PC-9 (cell line): ENCODE measurements around the gene WNK2. TPM values are rescaled to one million over a fixed set of nuclear protein-coding genes. Genes with fewer than 3 reads are reported as not detected.

Source experiments
- BruUV-seq: library from RNA; stranded (reverse); fragments of 400-500 nt; replicated peaks from 2 replicates; lab custom pipeline; 2021; lab: Mats Ljungman, UMichigan
- CTCF ChIA-PET: fragments of 300-600 bp; sonication (Branson Sonifier 250); formaldehyde crosslinking; loops from one replicate; lab custom pipeline; 2022; ENCODE audit warnings: antibody characterized with exemption; lab: Charles Lee
- POLR2A ChIA-PET: fragments of 300-600 bp; sonication (Branson Sonifier 250); formaldehyde crosslinking; loops from one replicate; lab custom pipeline; 2022; ENCODE audit warnings: antibody characterized with exemption; ENCODE audit not compliant: unreplicated experiment; lab: Charles Lee
- DNase-seq, 2 experiments: peaks; one replicate each; pipeline versions ENCODE4 v3.0.0 to v3.0.0-alpha.2; 2015 to 2022; ENCODE audit warnings: mixed read lengths in 1 of 2
- H2AFZ ChIP-seq: fragments of 200-600 bp; sonication (generic); 2 replicates; pipeline ENCODE4 v1.8.1; 2017; ENCODE audit warnings: antibody characterized with exemption
- H3F3A ChIP-seq: fragments of 200-600 bp; sonication (generic); 2 replicates; pipeline ENCODE4 v1.8.1; 2017; ENCODE audit warnings: antibody characterized with exemption, mild to moderate bottlenecking, low read depth; ENCODE audit not compliant: insufficient read depth
- H3K27ac ChIP-seq: fragments of 200-600 bp; sonication (generic); 2 replicates; pipeline ENCODE4 v1.6.1; 2016; ENCODE audit warnings: mixed run types
- H3K27me3 ChIP-seq: fragments of 200-600 bp; sonication (generic); 2 replicates; pipeline ENCODE4 v1.6.1; 2016; ENCODE audit warnings: low read depth, mixed run types; ENCODE audit not compliant: insufficient read depth
- H3K36me3 ChIP-seq: fragments of 200-600 bp; sonication (generic); 2 replicates; pipeline ENCODE4 v1.6.1; 2016; ENCODE audit warnings: low read depth, mixed run types
- H3K4me1 ChIP-seq: fragments of 200-600 bp; sonication (generic); replicated peaks from 2 replicates; pipeline ENCODE4 v1.6.1; 2016; ENCODE audit warnings: mixed run types; ENCODE audit not compliant: insufficient read depth
- H3K4me2 ChIP-seq: fragments of 200-600 bp; sonication (generic); 2 replicates; pipeline ENCODE4 v1.6.1; 2017; ENCODE audit warnings: mixed run types
- H3K4me3 ChIP-seq: fragments of 200-600 bp; sonication (generic); 2 replicates; pipeline ENCODE4 v1.6.1; 2016; ENCODE audit warnings: mixed run types
- H3K79me2 ChIP-seq: fragments of 200-600 bp; sonication (generic); 2 replicates; pipeline ENCODE4 v1.6.1; 2017; ENCODE audit warnings: low read depth, mixed run types
- H3K9me2 ChIP-seq: fragments of 200-600 bp; sonication (generic); 2 replicates; pipeline ENCODE4 v1.8.1; 2017; ENCODE audit warnings: mild to moderate bottlenecking; ENCODE audit not compliant: insufficient read depth
- H3K9me3 ChIP-seq: fragments of 200-600 bp; sonication (generic); 2 replicates; pipeline ENCODE4 v1.8.1; 2016; ENCODE audit warnings: low read depth; ENCODE audit not compliant: insufficient read depth
- H4K20me1 ChIP-seq: fragments of 200-600 bp; sonication (generic); 2 replicates; pipeline ENCODE4 v1.8.1; 2017; ENCODE audit not compliant: insufficient read depth
- EZH2 ChIP-seq: fragments of 200-600 bp; sonication (generic); IDR thresholded peaks from 2 replicates; pipeline ENCODE4 v1.8.0; 2017; ENCODE audit warnings: antibody characterized with exemption, low read depth
- intact Hi-C: fragments of 100-400 bp; cut with micrococcal nuclease; formaldehyde crosslinking; loops from one replicate; pipeline ENCODE4 v1.10.0; 2022; ENCODE audit not compliant: unreplicated experiment
- total RNA-seq: library from RNA; stranded (reverse); gene quantifications from 2 replicates; pipeline ENCODE4 v1.2.3, GENCODE V29; 2021
- TF ChIP-seq, protein P1 (sequence below): fragments of 200-600 bp; sonication (generic); conservative IDR thresholded peaks from 2 replicates; pipeline ENCODE4 v1.6.1; 2017; ENCODE audit warnings: mixed run types, antibody characterized with exemption, mild to moderate bottlenecking, moderate library complexity

The WNK2 gene
- total RNA-seq, 1 experiment from 2014 or later = 44.6 TPM

DNA sequence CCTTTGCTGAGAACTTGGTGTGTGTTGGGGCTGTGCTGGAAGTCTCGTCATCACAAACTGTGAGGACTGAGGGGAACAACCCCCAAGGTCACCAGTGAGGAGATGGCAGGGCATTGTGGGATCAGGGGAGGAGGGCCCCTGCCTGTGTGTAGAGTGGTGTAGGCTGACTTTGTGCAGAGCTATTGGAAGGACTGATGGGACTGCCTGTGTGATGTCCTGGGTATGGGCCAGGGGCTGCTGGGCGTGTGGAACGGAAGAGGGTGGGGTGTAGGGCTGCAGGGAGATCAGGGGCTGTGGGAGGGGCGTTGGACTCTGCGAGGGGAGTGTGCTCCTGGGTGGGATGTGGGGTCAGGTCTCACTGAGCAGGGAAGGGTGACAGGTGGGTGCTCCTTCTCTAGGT, 3.6 kb downstream of the WNK2 start:
- Histone ChIP-seq H2AFZ (no peak overlapping the region), H3K9me3 (no peaks in the 10 kb centered on the region), H3K9me2 (no peaks in the 10 kb centered on the region), H4K20me1 (no peaks in the 10 kb centered on the region; the same call in 1 of the 2 replicates), H3F3A (0 out of 2 replicates have a peak, but pooled peaks cover 2% of the 10 kb centered on the region), H3K4me1 (peaks cover 8% of the 10 kb centered on the region; the same call in 1 of the 2 replicates), H3K79me2 (peaks cover 14% of the 10 kb centered on the region; the same call in 1 of the 2 replicates), H3K4me3 (no peak overlapping the region), H3K36me3 (no peaks in the 10 kb centered on the region), H3K27ac (no peak overlapping the region), H3K27me3 (no peaks in the 10 kb centered on the region), H3K4me2 (no peak overlapping the region)
- DNase-seq = no peak
- ChIA-PET POLR2A (no interaction called here), CTCF (interaction anchor here (0.7 kb wide), 1 partner anchor 101 kb away, joined by 4 read pairs; no protein-coding TSS in a partner anchor)
- TF ChIP-seq, protein P1, sequence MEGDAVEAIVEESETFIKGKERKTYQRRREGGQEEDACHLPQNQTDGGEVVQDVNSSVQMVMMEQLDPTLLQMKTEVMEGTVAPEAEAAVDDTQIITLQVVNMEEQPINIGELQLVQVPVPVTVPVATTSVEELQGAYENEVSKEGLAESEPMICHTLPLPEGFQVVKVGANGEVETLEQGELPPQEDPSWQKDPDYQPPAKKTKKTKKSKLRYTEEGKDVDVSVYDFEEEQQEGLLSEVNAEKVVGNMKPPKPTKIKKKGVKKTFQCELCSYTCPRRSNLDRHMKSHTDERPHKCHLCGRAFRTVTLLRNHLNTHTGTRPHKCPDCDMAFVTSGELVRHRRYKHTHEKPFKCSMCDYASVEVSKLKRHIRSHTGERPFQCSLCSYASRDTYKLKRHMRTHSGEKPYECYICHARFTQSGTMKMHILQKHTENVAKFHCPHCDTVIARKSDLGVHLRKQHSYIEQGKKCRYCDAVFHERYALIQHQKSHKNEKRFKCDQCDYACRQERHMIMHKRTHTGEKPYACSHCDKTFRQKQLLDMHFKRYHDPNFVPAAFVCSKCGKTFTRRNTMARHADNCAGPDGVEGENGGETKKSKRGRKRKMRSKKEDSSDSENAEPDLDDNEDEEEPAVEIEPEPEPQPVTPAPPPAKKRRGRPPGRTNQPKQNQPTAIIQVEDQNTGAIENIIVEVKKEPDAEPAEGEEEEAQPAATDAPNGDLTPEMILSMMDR = no peak
- no peak for TF ChIP-seq EZH2
- BruUV-seq = no TSS peak
- intact Hi-C loops = no loop called here

- H3F3A ChIP-seq = 0 out of 2 replicates have a peak, but pooled peaks cover 2% of the 10 kb centered on the region
- no peak overlapping the region for H3K4me2 ChIP-seq
- TF ChIP-seq EZH2 = no peak
- TF ChIP-seq, protein P1 = no peak
- H3K36me3 ChIP-seq = no peaks in the 10 kb centered on the region
- no peak overlapping the region for H2AFZ ChIP-seq
- H3K79me2 ChIP-seq = peaks cover 14% of the 10 kb centered on the region; the same call in 1 of the 2 replicates
- H3K9me2 ChIP-seq = no peaks in the 10 kb centered on the region
- BruUV-seq = no TSS peak
- intact Hi-C loops = no loop called here
- CTCF ChIA-PET = no interaction called here
- peaks cover under 1% of the 10 kb centered on the region; the same call in 1 of the 2 replicates for H3K4me1 ChIP-seq
- POLR2A ChIA-PET = no interaction called here
- no peak for DNase-seq
- no peaks in the 10 kb centered on the region for H3K9me3 ChIP-seq
- no peak overlapping the region for H3K27ac ChIP-seq
- H4K20me1 ChIP-seq = no peaks in the 10 kb centered on the region; the same call in 1 of the 2 replicates
- H3K27me3 ChIP-seq = no peaks in the 10 kb centered on the region
- no peak overlapping the region for H3K4me3 ChIP-seq
Observed at GRCh38 chr9:93188426-93189368, 4.8 kb downstream of the WNK2 start.

GRCh38 chr9:93189369-93190132, 5.6 kb downstream of the WNK2 start:
- H3K79me2 ChIP-seq = peaks cover 14% of the 10 kb centered on the region; the same call in 1 of the 2 replicates
- H3K36me3 ChIP-seq = no peaks in the 10 kb centered on the region
- intact Hi-C loops = no loop called here
- no peak overlapping the region for H3K4me3 ChIP-seq
- H3F3A ChIP-seq = 0 out of 2 replicates have a peak, but pooled peaks cover 2% of the 10 kb centered on the region
- H3K4me1 ChIP-seq = no peaks in the 10 kb centered on the region; the same call in 1 of the 2 replicates
- no TSS peak for BruUV-seq
- H3K9me3 ChIP-seq = no peaks in the 10 kb centered on the region
- TF ChIP-seq EZH2 = no peak
- TF ChIP-seq, protein P1 = no peak
- no peak overlapping the region for H3K4me2 ChIP-seq
- no peak for DNase-seq
- CTCF ChIA-PET = no interaction called here
- no peak overlapping the region for H2AFZ ChIP-seq
- no peaks in the 10 kb centered on the region for H3K9me2 ChIP-seq
- no peaks in the 10 kb centered on the region for H3K27me3 ChIP-seq
- POLR2A ChIA-PET = no interaction called here
- no peaks in the 10 kb centered on the region; the same call in 1 of the 2 replicates for H4K20me1 ChIP-seq
- H3K27ac ChIP-seq = no peak overlapping the region
